ENCODE results near the gene SERGEF.

SERGEF gene

DNA sequence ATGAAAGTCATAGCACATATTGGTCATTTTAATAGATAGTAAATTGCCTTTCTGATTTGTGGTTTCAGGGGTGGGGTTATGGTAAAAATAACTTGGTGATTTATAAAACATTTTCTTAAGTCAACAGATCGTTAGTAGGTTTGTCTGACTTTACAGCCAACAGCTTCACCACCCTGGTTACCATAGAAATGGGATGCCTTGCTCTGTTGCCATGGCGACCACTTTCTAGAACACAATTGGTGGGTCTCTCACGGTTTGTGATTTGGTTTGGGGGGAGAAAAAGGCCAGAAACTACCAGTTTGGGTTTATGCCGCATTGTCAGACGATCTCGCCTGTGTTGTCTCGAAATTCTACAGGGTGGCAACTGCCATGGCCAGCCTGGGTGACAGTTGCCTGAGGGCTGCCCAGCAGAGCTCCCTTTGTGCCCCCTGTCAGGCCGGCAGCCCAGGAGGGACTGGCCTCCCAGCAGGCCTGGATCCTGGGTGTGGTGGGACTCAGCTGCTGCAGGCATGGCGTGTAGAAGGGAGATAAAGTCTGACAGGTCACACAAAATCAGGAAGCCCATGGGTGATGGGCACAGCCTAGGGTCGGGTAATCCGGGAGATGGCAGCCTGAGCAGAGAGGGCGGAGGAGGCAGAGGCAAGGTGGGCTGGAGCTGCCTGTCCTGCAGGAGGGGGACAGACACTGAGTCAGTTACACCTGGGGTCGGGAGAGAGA is 247.3 kb downstream of the SERGEF start:
- TF ChIP-seq ZNF274 (IDR thresholded peaks at IDR 0.05; ENCODE audit: low read depth, low read length), result no peak
- H3K4me3 ChIP-seq (ENCODE audit: low read length), result no peak overlapping the region

DNA sequence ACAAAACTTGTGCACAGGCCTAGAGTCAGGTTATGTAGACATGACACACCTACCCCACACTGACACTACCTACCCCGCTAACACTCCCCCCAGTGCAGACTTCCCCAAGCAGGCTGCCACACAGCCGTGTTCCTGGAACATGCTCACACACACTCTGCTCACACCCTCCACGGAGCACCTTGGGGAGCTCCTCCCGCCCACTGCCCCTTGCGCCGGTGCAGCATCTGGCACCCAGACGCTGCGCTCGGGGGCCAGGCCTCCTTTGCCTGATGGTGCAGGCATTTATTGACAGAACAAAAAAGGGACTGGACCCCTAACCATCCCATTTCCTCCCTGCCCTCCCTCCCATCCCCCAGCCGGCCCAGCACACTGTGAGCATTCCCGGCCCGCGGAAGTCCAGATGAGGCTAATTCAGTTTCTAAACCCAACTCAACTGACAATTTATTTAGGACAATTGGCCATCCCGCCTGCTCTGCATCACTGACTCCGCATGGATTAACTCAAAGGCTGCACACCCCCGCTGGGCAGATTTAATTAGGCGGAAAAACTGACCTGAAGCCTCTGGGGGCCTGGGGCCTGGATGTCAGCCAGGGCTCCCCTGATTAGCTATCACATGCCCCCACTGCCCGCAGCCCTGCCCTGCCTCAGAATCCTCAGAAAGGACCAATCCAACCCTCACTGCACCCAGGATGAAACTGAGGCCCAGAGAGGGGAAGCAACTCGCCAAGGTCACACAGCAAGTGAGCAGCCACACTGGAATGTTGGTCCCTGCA is 248.2 kb downstream of the SERGEF start:
- H3K4me3 ChIP-seq (ENCODE audit: low read length), result no peak overlapping the region
- TF ChIP-seq ZNF274 (IDR thresholded peaks at IDR 0.05; ENCODE audit: low read depth, low read length), result no peak

DNA sequence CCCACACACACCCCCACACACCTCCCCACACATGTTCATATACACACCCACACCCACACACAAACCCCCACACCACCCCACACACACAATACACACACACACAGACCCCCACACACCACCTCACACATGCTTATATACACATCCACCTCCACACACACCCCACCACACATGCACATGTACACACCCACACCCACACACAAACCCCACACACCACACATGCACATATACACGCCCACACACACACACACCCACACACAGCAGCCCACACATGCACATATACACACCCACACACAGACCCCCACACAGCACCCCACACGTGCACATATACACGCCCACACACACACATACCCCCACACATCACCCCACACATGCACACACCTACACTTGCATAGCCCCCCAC is 249.1 kb downstream of the SERGEF start:
- no peak for TF ChIP-seq ZNF274 (IDR thresholded peaks at IDR 0.05; ENCODE audit: low read depth, low read length)
- H3K4me3 ChIP-seq (ENCODE audit: low read length), result no peak overlapping the region

DNA sequence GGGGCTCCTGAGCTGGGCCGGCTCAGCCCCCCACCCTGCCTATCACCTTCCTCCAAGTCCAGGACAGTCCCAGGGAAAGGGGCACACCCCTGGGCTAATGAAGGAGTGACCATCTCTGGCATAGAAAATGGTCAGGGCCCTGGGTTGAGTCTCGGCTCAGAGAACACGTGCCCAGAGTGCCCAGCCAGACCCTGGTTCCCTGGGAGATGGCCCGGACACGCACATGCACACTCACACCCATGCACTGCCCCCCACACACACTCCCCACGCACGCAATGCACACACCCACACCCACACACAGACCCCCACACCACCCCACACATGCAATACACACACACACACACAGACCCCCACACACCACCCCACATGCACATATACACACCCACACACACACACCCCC is 249.6 kb downstream of the SERGEF start:
- TF ChIP-seq ZNF274 (IDR thresholded peaks at IDR 0.05; ENCODE audit: low read depth, low read length), result no peak
- H3K4me3 ChIP-seq (ENCODE audit: low read length), result no peak overlapping the region

DNA sequence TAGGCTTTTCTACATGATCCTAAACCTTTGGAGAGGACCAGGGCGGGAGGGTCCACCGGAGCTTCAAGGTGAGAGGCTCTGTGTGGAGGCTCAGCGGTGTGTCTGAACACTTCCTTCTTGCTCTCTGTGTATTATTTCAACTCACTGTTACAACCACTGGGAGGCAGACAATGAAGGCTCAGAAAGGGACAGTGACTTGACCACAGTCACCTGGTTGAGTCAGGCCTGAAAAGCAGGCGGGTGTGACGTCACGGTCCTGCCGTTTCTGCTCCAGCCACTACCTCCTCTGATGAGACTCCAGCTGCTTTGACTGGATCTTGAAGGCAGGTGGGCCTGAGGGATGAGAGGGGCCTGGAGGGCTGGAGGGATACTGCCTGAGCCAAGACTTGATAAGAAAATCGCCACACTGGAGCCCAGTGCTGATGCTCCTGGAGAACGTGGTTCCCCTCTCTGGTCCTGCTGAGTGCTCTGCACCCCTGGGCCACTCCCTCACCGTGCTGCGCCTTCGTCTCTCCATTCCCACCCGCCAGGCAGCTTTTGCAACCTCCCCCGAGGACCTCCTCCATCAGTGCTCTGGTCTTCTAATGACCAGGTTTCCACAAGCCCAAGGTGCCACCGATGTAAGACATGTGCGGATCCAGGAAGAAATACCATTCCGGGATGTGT is 250.4 kb downstream of the SERGEF start:
- no peak for TF ChIP-seq ZNF274 (IDR thresholded peaks at IDR 0.05; ENCODE audit: low read depth, low read length)
- H3K4me3 ChIP-seq (ENCODE audit: low read length), result no peak overlapping the region

DNA sequence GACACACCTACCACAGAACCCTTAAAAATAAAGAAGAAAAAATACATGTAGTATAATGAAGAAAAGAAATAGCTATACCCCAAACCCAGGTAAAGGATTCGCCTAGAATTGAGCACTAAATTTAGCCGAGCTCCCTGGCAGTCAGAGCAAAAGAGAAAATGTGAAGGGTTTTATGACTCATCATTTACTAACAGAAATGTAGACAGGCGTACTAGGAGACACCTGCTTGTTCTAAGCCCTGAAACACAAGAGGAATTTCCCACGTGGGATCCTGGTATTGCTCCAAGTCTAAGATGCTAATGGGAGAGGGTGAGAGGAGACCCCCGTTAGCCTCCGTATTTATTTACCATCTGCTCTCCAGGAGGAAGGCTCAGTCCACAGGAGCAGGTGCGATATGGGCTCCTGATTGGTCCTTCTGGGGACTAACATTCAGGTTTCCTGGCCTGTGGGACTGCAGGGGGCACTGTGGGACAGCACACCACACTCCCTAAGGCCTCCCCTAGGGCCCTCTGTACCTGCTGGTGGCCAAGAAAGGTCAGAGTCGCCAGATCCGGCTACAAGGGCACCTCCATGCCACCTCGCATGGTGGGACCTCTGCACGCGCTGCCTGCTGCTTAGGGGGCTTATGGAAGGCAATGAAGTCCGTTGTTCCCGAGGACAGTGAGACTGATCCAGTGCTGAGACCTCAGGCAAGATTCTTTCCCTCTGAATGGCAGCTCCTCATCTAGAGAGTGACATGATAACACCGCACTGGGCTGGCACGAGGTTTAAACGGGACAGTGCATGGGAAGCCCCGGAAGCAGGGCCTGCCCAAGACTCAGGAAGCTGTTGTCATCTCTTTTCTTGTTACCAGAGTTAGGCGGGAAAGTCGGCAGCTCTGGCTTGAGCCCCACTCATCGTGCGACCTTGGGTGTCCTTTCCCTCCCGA is 252.5 kb downstream of the SERGEF start:
- no peak overlapping the region for H3K4me3 ChIP-seq (ENCODE audit: low read length)

DNA sequence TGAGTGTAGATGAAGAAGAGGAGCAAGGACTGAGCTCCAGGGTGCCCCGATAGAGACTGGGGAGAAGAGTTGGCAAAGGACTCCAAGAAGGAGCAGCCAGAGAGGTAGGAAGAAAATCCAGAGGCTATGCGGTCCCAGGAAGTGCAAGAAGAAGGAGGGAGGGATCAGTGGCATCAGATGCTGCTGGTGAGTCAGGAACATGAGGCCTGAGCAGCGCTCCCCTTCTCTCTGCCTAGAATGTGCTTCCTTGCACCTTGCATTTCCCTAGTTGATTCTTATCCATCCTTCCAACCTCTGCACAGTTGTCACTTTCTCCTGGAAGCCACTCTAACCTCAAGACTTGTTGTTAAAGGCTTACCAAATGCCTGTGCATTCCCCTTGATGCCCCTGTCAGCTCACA is 257.0 kb downstream of the SERGEF start:
- H3K4me3 ChIP-seq (ENCODE audit: low read length), result no peak overlapping the region
- no peak for TF ChIP-seq ZNF274 (IDR thresholded peaks at IDR 0.05; ENCODE audit: low read depth, low read length)

More for the DNA sequence above, 252.5 kb downstream of the SERGEF start:
- TF ChIP-seq ZNF274 (IDR thresholded peaks at IDR 0.05; ENCODE audit: low read depth, low read length), result no peak

DNA sequence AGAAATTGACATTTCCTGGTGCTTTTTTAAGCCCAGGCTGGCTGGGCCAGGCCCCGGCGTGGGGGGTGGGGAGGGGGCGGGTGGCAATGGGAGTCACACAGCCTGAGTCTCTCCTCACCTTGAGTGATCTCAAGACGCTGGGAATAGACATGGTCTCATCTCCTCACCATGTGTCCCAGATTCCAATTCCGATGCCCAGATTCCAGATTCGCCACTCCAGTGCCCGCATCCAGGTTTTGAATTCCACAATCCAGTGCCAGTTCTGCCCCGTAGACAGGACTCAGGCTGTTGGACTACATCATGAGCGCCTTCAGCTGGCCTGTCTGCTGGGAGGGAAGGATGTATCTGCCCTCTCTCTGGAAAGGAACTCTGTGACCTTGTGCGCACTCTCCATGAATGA is 259.2 kb downstream of the SERGEF start:
- TF ChIP-seq ZNF274 (IDR thresholded peaks at IDR 0.05; ENCODE audit: low read depth, low read length), result no peak
- no peak overlapping the region for H3K4me3 ChIP-seq (ENCODE audit: low read length)

DNA sequence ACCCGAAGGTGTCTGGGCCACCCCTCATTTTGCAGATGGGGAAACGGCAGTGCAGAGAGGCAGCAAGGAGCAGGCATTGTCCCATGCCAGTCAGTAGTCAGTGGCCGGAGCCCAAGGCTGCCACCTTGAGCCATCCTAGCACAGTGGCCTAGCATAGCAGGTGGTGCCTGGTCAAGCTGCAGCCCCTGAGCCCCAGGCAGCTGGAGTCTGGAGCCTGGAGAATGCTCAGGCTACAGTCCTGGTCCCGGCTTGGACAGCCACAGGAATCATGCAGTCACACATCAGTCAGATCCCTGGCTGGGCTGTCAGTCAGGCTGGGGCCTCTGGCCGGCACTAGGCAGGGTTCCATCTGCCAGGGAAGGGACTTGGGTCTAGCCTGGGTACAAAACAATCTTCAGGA is 259.7 kb downstream of the SERGEF start:
- TF ChIP-seq ZNF274 (IDR thresholded peaks at IDR 0.05; ENCODE audit: low read depth, low read length), result no peak
- no peak overlapping the region for H3K4me3 ChIP-seq (ENCODE audit: low read length)

DNA sequence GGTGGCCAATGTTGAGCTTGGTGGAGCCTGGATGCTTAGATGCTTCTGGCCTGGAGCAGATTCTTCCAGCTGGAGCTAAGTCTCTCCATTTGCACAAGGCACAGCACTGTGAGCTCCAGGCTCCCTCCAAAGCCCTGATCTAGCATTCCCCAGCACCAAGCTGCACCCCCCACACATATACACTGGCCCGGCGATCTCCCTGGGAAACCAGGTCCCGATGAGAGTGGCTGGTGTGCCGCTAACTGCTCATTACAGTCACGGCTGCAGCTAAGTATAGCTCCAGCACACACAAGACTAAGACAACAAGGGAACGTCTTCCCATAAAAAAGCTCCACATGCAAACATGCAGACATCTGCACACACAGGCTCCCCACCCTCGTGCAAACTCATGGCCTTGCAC is 260.7 kb downstream of the SERGEF start:
- no peak overlapping the region for H3K4me3 ChIP-seq (ENCODE audit: low read length)
- TF ChIP-seq ZNF274 (IDR thresholded peaks at IDR 0.05; ENCODE audit: low read depth, low read length), result no peak

DNA sequence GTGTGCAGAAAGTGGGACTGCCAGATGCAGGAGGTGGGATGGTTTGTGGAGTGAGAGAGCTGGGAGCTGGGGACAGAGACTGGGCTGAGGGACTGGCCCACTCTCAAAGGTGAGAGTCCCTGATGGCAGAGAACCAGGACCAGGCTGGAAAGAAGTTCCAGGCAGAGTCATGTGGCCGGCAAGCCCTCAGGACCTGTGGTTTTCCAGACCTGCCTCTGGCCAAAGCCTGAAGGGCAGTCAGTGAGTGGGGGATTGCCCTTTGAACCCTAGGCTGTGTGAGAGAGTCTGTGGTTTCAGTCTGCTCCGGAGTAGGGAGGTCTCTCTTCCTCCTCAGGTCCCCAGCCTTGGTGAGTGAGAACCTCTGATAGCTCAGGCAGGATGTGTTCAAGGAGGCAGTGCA is 261.3 kb downstream of the SERGEF start:
- no peak for TF ChIP-seq ZNF274 (IDR thresholded peaks at IDR 0.05; ENCODE audit: low read depth, low read length)
- H3K4me3 ChIP-seq (ENCODE audit: low read length), result no peak overlapping the region

DNA sequence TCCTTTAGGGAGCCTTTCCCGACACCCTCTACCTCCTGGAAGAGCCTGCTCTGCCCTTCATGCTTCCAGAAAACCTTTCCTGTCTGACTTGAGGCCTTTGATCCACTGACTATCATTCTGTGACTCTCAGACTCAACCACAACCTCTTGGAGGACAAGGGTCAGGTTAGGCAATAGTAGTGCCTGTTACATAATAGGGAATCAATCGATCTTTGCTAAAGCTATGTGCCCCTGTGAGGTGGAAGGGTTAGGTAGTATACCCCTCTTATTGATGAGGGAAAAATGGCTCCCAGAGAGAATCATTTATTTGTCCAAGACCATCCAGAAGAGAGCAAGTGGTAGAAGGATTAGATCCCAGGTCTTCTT is 262.1 kb downstream of the SERGEF start:
- TF ChIP-seq ZNF274 (IDR thresholded peaks at IDR 0.05; ENCODE audit: low read depth, low read length), result no peak
- H3K4me3 ChIP-seq (ENCODE audit: low read length), result no peak overlapping the region

DNA sequence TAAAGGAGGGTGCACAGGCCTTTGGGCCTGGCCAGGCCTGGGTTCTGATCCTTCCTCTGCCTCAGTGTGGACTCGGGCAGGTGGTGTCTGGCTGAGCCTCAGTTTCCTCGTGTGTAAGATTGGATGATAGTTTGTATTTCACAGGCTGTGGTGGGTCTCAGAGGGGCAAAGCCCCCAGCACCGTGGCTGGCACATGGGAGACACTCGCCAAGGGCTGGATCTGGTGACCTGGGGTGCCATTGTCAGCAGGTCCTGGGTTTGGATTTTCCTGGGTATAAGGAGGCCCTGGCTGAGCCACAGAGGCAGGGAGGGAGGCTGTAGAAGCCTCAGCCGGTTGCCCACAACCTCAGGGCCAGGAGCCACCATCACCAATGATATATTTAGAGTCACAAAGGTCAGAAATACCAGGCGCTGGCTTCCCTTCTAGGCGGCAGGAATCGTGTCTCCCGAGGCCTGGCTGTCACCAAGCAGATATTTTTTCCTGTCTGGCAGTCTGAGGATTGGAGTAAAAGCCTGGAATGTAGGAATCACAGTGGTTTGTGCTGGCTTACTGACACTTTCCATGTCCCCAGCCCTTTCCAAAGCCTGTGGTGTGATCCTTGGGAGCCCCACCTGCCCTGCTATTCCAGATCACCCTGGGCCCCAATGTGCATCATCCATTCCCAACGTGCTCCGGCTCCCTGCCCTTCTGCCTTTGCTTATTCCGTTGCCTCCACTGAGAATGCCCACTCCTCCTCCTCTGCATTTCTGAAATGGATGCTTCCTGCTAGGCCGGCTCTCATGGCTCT is 262.6 kb downstream of the SERGEF start:
- no peak overlapping the region for H3K4me3 ChIP-seq (ENCODE audit: low read length)
- TF ChIP-seq ZNF274 (IDR thresholded peaks at IDR 0.05; ENCODE audit: low read depth, low read length), result no peak
